GM18511 (cell line): ENCODE measurements around the gene GALNT9.

Experiments
- ATAC-seq: cut with Tn5 transposase; IDR thresholded peaks from one replicate; pipeline ENCODE4 v1.9.1; 2021; ENCODE audit warnings: mild to moderate bottlenecking, moderate library complexity; ENCODE audit not compliant: unreplicated experiment

GALNT9 gene

DNA sequence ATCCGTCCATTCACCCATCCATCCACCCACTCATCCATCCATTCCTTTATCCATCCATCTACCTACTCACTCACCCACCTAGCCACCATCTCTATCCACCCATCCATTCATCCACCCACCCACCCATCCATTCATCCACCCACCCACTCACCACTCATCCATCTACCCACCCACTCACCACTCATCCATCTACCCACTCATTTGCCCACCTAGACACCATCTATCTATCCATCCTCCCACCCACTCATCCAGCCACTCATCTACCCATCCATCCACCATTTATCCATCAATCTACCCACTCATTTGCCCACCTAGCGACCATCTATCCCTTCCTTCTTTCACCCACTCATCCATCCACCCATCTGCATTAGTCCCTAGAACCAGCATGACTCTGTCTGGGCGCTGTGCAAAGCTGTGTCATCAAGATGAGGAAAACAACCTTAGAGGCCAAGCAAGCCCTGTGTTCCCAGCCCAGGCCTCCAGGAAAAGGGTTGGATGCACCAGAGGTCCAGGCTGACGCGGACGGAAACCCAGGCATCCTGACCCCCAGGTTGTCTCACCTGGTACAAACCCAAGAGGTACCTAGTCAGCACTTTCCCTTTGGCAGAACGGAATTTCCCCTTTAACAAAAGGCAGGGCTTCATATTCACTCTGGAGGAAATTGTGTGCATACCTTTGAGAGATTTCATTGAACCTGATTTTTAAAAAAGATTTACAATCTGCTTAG lies 111.4 kb downstream of the GALNT9 start:
- no peak for ATAC-seq

DNA sequence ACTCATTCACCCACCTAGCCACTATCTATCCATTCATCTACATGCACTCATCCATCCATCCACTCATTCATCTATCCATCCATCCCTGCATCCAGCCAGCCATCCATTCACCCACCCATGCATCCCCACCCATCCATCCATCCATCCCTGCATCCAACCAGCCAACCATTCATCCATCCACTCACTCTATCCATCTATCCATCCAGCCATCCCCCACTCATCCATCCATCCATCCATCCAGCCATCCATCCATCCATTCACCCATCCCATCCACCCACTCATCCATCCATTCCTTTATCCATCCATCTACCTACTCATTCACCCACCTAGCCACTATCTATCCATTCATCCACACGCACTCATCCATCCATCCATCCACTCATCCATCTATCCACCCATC lies 112.0 kb downstream of the GALNT9 start:
- ATAC-seq = no peak

DNA sequence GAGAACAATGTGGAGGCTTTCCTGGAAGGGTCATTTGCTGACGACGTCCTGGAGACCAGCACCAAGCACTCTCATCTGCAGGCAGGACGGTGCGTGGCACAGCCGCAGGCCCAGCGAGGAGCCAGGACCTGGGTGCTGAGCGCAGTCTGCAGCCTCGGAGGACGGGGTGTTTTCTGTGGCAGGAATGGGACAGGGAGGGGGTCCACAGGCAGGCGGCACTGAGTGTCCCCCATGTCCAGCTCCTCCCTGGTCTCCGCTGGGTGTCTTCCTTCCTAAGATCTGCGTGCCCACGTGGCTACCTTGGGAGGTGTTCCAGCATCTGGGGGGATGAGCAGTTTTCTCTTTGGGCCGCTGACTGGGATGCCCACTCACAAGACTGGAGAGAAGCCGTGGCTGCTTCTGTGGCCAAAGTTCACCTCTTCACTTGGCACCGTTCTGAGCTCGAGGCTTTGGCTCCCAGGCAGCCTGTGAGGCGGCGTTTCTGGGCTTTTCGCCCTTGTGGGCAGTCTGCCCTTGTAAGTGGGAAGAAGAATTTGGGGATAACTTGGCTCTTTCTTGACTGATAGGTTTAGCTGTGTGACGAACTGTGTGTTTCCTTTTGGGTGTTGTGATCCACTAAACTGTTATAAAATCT lies 112.9 kb downstream of the GALNT9 start:
- ATAC-seq = no peak

DNA sequence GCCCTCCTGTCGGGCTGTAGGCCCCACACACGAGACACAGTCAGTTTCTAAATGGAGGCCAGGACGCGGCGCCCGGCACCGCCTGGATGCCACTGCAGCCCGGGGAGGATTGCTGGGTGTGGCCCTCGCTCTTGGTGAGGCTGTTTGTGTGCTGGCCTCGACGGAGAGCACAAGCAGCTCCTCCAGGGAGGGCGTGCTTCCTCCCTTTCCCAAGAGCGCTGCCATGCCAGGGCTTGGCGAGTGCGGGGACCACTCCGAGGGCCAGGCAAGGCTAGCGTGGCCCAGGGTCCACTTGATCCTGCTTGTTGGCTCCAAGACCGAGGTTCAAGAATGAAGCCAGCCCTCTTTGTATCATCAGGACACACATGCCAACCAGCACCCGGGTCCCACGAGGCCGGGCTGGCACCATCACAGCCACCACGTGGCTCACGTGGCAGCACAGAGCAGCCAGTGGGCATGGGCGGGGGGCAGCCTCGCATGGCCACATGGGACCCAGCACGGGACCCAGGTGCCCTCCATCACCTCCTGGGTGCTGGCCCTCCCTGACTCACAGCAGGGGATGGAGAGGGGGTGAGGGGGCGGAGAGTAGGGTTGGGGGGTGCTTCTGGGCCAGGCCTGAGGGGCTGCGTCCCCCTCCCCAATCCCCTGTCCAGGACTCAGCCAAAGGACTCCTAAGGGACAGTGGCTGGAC lies 113.9 kb downstream of the GALNT9 start:
- ATAC-seq = no peak

DNA sequence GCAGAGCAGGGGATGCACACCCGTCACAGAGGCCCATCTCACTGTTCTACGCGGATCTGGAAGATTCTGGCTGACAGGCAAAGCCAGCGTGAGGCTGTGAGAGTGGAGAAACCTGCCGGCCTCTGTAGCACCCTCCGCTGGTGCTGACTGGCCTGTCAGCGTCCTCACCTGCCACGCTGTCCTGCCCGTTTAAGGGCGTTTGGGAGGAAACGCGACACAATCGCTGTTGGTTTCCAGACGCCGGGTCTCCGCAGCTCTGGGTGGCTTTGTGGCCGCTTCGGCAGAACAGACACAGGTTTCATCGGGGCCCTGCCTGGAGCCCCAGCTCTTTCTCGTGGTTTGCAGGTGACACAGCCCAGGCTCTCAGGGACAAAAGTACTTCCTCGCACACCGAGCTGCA lies 114.5 kb downstream of the GALNT9 start:
- no peak for ATAC-seq

DNA sequence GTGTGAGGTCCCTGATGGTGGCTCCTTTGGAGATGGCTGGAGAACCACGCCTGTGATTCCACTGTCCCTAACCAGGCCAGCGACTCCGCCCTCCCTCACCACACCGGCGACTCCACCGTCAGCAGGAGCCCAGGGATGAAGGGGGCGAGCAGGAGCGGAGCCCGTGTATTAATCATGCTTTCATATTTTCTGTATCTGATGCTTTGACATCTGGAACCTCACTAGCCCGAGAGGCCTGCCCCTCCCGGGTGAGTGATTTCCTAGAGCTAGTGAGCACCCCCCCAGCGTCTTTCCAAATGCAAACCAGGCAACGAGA lies 115.3 kb downstream of the GALNT9 start:
- no peak for ATAC-seq

DNA sequence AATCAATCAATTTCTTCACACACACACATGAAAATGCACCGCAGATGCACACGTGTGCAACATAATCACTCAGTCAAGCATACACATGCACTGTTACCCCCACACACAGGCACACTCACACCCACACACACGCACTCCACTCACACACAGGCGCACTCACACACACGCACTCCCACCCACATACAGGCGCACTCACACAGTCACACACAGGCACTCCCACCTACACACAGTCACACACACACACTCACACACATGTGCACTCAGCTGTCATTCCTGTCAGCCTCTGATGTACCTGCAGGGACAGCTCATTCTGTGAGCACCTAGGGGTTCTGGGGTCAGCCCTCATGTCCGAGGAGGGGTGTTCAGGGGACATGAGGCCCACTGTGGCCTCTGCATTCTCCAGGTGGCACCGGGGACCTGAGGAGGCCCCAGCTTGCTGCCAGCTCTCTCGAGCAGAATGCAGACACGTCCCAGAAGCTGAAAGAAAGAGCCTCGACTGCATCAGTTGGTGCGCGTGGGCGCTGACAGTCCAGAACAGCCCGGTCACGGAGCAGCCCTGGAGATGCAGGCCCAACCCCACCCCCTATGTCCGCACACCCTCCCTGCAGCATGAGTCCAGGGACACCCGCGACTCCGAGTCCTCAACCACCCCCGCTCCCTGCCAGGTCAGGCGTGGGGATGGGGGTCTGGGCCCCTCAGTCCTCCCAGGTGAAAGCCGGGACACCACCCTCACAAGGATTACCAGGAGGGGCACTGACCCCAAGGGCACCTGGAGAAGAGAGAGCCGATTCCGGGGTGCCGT lies 115.8 kb downstream of the GALNT9 start:
- ATAC-seq = no peak

DNA sequence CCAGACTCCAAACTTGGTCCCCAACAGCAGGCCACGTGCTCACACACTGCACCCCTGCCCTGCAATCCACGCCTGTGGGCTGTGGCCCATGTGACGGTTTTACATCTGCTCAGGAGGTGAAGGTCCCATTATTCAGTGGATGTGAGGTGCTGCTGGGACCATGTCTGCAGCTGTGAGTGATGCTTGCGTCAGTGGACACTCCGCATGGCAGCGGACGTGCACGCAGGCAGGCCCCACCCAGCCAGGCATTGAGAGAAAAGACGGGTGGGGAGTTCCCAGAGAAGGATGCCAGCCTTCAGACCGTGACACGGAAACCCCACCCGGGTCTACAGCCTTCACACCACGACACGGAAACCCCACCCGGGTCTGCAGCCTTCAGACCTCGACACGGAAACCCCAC lies 117.6 kb downstream of the GALNT9 start:
- no peak for ATAC-seq

DNA sequence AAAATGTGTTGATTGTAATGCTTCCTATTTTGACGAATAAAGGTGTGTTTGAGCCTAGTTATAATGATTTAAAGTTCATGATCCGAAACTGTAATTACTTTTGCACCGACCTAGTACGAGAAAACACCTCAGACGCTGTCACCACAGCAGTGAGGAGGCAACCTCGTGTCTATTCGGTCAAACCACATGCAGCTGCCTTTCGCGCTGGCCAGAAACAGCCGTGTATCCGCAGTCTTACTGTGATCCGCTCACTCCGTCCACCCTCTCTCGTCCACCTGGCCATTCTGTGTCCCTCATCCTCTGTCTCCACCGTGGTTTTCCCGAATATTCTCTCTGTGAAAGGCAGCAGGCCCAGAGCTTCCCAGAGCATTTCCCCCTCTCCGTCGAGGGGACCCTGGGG lies 118.1 kb downstream of the GALNT9 start:
- ATAC-seq = no peak

DNA sequence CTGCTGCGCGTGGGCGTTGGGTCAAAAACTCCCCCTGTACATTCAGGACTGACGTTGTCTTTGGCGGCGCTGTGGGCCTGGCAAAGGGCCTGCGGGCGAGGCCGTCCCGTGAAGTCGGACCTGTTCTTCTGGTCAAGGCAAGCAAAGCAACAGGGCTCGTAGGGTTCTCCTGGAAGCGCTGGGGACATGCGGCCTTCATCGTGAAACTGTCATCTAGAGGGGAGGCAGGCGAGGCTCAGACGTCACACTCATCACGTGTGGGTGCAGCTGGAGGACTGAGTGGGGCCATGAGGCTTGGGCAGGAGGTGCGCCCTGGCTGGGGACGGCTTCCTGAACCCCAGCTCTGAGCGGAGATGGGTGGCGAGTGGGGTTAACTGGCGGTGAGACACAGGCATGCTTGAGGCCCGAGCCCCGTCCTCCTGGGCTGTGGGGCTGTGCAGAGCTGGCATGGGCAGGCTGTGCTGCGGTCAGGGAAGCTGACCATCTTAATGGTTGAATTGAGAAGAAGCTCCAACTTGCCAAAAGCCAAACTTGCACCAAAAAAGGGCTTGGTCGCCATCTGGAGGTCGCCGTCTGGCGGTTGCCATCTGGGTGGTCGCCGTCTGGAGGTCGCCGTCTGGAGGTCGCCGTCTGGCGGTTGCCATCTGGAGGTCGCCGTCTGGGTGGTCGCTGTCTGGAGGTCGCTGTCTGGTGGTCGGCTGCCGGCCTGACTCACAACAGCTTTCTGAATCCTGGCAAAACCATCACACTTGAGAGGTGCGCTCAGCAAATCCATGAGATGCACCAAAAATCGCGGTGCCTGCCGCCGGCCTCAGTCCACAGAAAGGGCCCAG lies 119.0 kb downstream of the GALNT9 start:
- ATAC-seq = no peak

DNA sequence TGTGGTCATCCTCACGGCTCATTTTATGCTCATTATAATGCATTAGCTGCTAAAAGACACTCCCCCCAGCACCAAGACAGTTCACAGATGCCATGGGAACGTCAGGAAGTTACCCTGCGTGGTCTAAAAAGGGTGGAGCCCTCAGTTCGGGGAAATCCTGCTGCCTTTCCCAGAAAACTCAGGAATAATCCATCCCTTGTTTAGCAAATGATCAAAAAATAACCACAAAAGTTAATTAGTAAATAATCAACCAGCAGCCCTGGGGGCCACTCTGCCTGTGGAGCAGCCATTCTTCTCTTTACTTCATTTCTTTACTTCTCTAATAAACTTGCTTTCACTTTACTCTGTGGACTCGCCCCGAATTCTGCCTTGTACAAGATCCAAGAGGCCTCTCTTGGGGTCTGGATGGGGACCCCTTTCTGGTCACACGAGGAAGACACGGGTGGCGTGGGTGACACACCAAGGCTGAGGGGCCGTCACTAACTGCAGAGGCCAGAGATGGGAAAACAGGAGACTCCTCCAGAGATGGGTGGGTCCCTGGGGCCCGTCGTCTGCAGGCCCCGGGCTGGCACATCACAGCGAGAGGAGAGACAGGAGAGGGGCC lies 119.7 kb downstream of the GALNT9 start:
- ATAC-seq = no peak

DNA sequence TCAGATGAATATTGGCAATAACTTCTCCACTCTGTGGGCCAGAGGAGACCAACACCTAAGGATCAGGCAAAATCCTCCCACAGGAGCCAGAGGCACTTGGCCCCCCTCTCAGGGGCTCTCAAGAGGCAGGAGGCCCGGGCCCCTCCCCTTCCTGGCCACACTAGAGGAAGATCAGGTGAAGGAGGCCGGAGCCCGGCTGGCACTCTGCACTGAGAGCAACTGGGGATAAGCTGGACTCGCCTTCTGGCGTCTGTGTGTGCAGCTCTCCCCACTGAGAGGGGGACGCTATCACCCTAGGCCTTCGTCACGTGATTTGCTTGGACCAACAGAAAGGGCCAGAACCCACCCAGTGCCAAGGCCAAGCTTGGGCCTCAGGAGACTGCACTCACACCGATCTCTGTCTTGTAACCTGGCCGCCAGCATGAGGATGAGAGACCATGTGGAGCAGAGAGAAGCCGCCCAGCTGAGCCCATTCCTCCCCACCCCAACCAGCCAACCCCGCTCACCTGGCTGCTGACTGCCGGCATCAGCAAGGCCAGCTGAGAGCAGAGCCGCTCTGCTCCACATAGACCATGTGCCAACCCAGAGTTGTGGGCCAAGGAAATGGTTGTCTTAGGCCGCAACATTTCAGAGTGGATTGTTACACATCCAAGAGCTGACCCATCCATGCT lies 121.1 kb downstream of the GALNT9 start:
- ATAC-seq = no peak

DNA sequence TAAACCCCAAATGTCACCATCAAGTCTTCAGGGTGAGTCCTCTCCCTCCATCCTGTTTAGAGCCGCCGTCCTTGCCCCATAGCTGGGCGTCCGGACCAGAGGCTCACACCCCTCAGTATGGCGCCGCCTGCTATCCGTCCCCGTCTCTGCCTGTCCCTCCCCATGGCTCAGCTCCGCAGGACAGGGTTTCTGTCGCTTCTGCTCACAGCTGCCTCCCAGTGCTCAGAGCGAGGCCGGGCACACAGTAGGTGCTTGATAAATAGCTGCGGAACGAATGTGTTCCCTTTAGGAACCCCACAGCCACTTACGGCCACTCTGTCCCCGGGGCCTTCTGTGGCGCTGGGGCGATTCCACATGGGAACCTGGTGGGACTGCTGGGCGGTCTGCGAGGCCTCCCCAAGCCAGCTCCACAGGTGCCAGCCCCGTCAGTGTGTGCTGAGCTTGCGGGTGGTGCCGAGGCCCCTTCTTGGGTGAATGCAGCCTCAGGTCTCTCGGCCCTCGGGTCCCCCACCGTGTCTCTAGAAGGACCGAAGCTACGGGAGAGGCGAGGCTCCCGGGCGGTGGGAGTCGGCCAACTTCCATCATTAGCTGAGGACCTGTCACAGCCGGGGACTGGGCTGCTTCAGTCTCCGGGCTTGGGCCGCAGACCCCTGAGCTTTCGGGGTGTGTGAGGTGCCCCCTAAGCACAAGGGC lies 122.2 kb downstream of the GALNT9 start:
- no peak for ATAC-seq

DNA sequence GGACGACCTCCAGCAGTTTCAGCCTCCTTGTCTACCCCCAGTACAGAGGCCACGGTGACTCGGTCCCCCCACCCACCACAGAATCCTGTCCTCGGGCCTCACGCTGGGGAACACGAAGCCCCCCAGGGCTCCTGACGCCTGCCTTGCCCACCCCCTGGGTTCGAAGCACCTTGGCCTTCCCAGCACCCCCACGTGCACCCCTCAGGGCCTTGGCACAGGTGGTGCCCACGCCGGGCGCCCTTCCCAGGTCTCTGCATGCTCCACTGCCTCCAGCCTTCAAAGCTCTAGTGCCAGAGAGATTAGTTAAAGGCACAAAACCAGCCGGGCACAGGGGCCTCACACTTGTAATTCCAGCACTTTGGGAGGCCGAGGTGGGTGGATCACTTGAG lies 123.3 kb downstream of the GALNT9 start:
- ATAC-seq = no peak

DNA sequence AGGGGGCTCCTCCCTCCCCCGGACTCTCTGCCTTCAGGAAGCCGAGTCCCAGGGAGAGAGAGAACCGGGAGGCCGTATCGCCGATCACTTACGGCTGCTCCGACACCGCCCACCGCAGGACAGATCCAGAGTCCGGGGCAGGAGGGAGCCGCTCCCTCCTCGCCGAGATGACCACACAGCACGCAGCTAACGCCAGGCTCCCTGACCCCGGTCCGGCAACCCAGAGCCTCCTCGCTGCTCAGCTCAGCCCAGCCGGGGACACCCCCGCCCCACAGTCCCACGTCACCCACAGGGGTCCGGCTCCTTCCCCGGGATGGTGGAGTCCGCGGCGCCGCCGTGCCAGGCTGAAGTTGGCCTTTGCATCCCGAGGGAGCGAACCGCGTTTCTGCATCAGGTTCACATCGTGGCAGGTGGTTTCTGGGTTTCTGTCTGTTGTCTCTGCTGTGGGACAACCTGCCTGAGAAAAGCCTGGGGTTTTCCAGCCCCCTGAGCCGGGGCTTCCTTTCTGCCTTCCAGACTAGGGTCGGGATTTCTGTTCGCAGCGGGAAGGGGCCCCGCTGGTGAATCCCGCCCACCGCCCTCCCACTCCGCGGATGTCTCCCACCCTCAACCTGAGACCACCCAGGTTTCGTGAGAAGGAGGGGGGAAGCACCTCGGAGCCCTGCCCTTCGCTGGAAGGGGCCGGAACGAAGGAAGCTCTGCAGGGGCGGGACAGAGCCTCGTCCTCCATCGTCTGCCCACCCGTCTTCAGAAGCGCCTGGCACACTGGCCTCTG lies 123.9 kb downstream of the GALNT9 start:
- no peak for ATAC-seq

DNA sequence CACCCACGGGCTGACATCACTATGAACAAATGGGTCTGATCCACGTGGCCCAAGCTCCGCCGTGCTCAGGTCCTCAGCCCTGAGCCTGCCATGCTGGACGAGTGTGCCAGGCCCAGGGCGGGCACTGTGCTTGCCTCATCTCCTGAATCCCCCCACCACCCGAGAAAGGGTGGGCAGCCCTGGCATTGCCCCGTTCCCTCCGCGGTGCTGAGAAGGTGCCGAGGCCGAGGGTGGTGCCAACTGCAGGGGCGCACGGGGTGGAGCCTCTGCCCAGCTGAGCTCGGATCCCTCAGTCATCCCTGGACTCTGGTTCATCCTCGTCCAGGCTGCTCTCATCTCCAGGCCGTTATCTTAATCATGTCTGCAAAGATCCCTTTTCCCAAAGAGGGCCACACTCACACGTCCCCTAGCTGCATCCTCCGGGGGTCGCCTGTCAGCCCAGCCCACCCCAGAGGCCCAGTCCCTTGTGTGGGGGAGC lies 124.6 kb downstream of the GALNT9 start:
- ATAC-seq = no peak

DNA sequence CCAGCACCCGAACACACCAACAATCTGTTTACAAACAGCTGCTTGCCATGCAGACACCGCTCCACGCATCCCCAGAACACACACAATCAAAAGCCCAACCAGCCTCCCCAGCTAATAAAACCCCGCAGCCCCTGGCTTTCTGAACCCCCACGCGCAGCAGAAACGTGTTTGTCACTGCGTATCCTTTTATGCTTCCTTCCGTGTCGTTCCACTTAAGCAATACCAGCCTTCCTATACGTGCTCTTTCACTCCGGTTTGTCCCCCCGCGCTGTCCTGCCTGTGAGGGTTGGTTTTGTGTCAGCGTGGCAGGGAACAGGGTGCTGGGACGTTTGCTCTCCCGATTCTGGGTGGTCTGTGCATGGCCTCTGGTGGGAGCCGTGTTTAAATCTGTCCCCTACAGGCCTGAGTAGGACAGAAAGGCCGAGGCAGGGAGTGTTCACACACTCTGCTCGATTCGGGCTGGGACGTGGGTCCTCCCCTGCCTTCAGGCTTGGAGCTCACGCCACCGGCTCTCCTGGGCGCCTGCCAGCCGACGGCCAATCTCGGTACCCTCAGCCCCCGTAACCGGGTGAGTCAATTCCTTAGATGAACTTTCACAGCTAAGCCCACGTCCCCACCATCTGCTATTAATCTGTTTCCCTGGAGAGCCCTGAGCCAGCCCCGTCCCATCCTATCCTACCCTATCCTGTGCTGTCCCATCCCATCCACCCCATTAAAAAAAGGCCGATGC lies 125.2 kb downstream of the GALNT9 start:
- ATAC-seq = no peak
